Mesodermal cell (in vitro differentiated cells): ENCODE results near the gene TAF3.

Experiments used
- H3K27ac ChIP-seq: 2 replicates; pipeline ENCODE4 v1.7.0; 2013; ENCODE audit warnings: mild to moderate bottlenecking, low read depth, low read length, moderate library complexity; ENCODE audit not compliant: severe bottlenecking
- H3K36me3 ChIP-seq: 2 replicates; pipeline ENCODE4 v1.7.1; 2013; ENCODE audit warnings: mild to moderate bottlenecking, low read length, moderate library complexity; ENCODE audit not compliant: control insufficient read depth, insufficient read depth
- H3K4me1 ChIP-seq: one replicate; pipeline ENCODE4 v1.7.1; 2013; ENCODE audit warnings: mild to moderate bottlenecking, low read length; ENCODE audit not compliant: insufficient read depth, control insufficient read depth, poor library complexity, severe bottlenecking
- H3K4me3 ChIP-seq: 2 replicates; pipeline ENCODE4 v1.7.0; 2013; ENCODE audit warnings: low read length, control low read depth, mild to moderate bottlenecking; ENCODE audit not compliant: insufficient read depth, poor library complexity, severe bottlenecking; ENCODE audit errors: extremely low read depth
- H3K9me3 ChIP-seq: 2 replicates; pipeline ENCODE4 v1.7.1; 2013; ENCODE audit warnings: mild to moderate bottlenecking, low read length, moderate library complexity; ENCODE audit not compliant: control insufficient read depth
- WGBS, 2 experiments: methylation state at CpG; one replicate each; pipeline ENCODE4 v1.1.5; 2013; ENCODE audit warnings: missing lambda C conversion rate in 2 of 2; ENCODE audit not compliant: insufficient coverage in 2 of 2; 5-methylcytosine and 5-hydroxymethylcytosine counted together

TAF3 gene

DNA sequence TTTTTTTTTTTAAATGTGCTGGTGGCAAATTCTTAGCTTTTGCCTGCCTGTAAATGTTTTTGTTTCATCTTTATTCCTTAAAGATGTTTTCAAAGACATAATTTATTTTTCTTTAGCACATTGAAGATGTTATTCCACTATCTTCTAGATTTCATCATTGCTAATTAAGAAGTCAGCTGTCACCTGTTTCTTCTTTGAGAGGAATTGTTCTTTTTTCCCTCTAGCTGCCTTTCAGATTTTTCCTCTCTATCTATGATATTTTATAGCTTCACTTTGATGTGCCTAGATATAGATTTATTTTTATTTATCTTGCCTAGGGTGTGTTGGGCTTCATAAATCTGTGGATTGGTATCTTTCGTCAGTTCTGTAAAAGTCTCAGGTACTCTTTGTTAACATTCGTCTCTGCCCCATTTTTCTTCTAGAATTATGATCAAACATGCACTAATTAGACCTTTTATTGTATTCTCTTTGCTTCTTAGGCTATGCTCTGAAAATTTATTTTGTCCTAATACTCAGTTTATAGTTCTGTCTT lies 186.2 kb downstream of the TAF3 start:
- Histone ChIP-seq H3K4me3 (no peak overlapping the region), H3K4me1 (no peaks in the 10 kb centered on the region), H3K9me3 (peaks cover 10% of the 10 kb centered on the region), H3K36me3 (peaks cover 9% of the 10 kb centered on the region), H3K27ac (no peak overlapping the region)
- 100% methylated on average over 1 of the region's 2 CpGs; no CpG with 5 or more reads in 1 of the 2 experiments for WGBS, 2 experiments

GRCh38 chr10:8006274-8006999 lies 188.1 kb downstream of the TAF3 start:
- 87 to 91% methylated on average over 6 to 8 of the region's 10 CpGs for WGBS, 2 experiments
- Histone ChIP-seq H3K36me3 (peaks cover 25% of the 10 kb centered on the region), H3K4me3 (no peak overlapping the region), H3K4me1 (no peaks in the 10 kb centered on the region), H3K27ac (no peak overlapping the region), H3K9me3 (peaks cover 10% of the 10 kb centered on the region)

GRCh38 chr10:8009031-8009430 lies 190.7 kb downstream of the TAF3 start:
- no peaks in the 10 kb centered on the region for H3K4me1 ChIP-seq
- H3K36me3 ChIP-seq, result peaks cover 37% of the 10 kb centered on the region
- peaks cover 10% of the 10 kb centered on the region for H3K9me3 ChIP-seq
- 97% methylated on average over 19 to 34 of the region's 38 CpGs for WGBS, 2 experiments
- H3K27ac ChIP-seq, result no peak overlapping the region
- H3K4me3 ChIP-seq, result no peak overlapping the region

GRCh38 chr10:8013006-8013405 lies 194.7 kb downstream of the TAF3 start:
- Histone ChIP-seq H3K9me3 (no peaks in the 10 kb centered on the region), H3K27ac (no peak overlapping the region), H3K4me3 (no peak overlapping the region), H3K4me1 (peaks cover 5% of the 10 kb centered on the region), H3K36me3 (peaks cover 49% of the 10 kb centered on the region)
- no CpG with 5 or more reads among the region's 1 CpG for WGBS, 2 experiments

GRCh38 chr10:8013619-8014018 lies 195.3 kb downstream of the TAF3 start:
- Histone ChIP-seq H3K36me3 (peaks cover 49% of the 10 kb centered on the region), H3K27ac (no peak overlapping the region), H3K4me3 (no peak overlapping the region), H3K9me3 (no peaks in the 10 kb centered on the region), H3K4me1 (peaks cover 5% of the 10 kb centered on the region)
- WGBS, 2 experiments, result 94 to 97% methylated on average over 9 of the region's 10 CpGs

GRCh38 chr10:8014649-8015048 lies 196.3 kb downstream of the TAF3 start:
- Histone ChIP-seq H3K36me3 (peaks cover 43% of the 10 kb centered on the region), H3K4me3 (no peak overlapping the region), H3K4me1 (peaks cover 5% of the 10 kb centered on the region), H3K9me3 (no peaks in the 10 kb centered on the region), H3K27ac (no peak overlapping the region)
- WGBS, 2 experiments, result 96 to 97% methylated on average over 14 to 15 of the region's 16 CpGs

DNA sequence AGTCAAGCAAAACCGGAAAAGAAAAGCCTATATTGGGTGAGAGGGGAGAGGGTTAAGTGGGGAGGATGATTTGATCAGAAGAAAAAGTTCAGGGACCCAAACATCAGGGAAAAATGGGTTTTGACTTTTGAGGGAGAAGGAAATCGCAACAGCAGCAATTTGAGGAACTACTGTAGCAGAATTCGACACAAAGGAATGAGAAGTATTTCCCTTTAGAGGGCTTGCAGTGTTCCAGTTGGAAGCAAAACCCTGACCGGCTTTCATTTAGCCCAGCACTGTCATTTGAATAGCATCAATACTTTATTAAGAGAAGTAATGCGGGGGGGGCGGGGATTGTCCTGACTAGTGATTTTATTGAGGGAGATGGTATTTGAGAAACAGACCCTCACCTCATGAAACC lies 199.0 kb downstream of the TAF3 start:
- Histone ChIP-seq H3K4me1 (peaks cover 5% of the 10 kb centered on the region), H3K9me3 (no peaks in the 10 kb centered on the region), H3K27ac (peak overlapping the region; percentile 3), H3K36me3 (peaks cover 21% of the 10 kb centered on the region), H3K4me3 (no peak overlapping the region)
- WGBS, 2 experiments, result 62 to 64% methylated on average over 3 to 4 of the region's 6 CpGs

DNA sequence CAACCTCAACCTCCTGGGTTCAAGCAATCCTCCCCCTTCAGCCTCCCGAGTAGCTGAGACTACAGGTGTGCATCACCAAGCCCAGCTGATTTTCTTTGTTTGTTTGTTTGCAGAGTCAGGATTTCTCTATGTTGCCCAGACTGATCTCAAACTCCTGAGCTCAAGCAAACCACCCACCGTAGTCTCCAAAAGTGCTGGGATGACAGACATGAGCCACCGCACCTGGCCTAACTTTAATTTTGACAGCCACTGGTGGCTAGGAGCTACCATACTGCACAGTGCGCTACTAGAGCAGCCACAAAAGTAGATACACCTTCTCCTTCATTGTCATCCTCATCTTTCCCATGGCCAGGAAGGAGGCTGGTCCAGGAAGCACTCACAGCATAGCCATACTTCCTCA lies 205.0 kb downstream of the TAF3 start:
- Histone ChIP-seq H3K36me3 (no peaks in the 10 kb centered on the region), H3K9me3 (no peaks in the 10 kb centered on the region), H3K4me1 (no peaks in the 10 kb centered on the region), H3K4me3 (no peak overlapping the region), H3K27ac (no peak overlapping the region)
- 80 to 86% methylated on average over 2 to 4 of the region's 4 CpGs for WGBS, 2 experiments

DNA sequence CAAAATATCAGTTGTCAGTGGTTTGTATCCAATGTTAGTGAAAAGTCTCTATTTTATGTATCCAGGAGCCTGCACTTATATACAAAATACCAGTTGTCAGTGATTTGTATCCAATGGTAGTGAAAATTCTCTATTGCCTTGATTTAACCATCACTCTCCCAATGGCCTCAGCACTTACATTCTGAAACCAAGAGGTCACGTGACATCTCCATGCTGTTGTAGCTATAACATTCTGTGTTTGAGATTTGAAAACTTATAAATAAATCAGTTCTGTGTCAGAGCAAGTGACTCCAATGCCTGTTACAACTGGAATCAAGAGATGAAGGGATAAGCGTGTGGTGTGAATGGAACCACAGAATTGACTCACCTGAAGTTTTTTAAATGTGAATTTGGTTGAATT lies 205.5 kb downstream of the TAF3 start:
- WGBS, 2 experiments, result 89 to 100% methylated on average over 1 of the region's 2 CpGs
- no peaks in the 10 kb centered on the region for H3K9me3 ChIP-seq
- no peak overlapping the region for H3K4me3 ChIP-seq
- H3K4me1 ChIP-seq, result no peaks in the 10 kb centered on the region
- no peak overlapping the region for H3K27ac ChIP-seq
- no peaks in the 10 kb centered on the region for H3K36me3 ChIP-seq

DNA sequence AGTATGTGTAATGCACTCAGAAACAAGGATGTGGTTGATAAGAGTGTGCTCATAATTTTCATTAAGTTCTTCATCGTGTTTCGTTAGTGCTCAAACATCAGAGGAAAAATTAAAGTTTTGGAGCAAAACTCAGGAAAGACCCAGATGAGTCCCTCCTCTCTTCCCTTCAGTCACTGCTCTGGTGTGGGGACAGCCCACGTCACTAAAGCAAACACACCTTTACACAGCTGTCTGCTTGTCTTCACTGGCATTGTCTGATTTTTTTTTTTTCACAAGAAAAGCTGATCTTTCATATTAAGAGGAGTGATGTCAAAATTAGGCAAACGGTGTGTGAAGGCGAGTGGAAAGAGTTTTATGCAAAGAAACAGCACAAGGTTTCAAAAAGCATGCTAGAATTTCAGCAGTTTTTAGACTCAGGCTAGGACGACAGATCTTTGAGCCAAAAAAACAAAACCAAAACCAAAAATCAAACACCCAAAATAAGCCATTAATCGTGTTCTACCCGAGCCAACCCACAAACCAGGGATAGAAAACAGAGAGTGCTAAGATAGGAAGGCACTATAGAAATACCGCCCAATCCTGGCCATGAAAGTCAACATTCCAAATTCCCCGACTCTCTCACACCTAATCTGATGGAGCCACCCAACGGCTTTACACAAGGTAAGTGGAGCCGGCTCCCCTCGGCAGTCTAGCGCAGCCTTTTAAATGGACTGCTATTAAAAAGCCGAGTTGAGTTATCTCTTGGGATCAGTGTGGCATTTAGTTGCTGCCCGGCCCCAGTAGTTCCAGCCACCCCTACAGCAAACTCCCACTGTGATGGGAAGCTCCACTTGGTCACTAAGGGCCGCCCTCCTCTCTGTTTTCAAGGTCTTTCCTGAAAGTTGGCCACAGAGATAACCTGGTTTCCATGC lies 208.3 kb downstream of the TAF3 start:
- no peaks in the 10 kb centered on the region for H3K9me3 ChIP-seq
- H3K27ac ChIP-seq, result no peak overlapping the region
- WGBS, 2 experiments, result 74 to 77% methylated on average over 12 to 13 of the region's 17 CpGs
- no peaks in the 10 kb centered on the region for H3K36me3 ChIP-seq
- peaks cover 4% of the 10 kb centered on the region for H3K4me1 ChIP-seq
- H3K4me3 ChIP-seq, result no peak overlapping the region
